Parathyroid adenoma (tissue), 2 donors: ENCODE measurements around the gene ADORA1.

ENCODE experiments used
- H2AFZ ChIP-seq: fragments of 300-600 bp; sonication (generic); one replicate; pipeline ENCODE4 v1.7.0; 2017; ENCODE audit warnings: antibody characterized with exemption, mild to moderate bottlenecking
- H3K27ac ChIP-seq: fragments of 300-600 bp; sonication (generic); one replicate; pipeline ENCODE4 v1.7.0; 2017
- H3K27me3 ChIP-seq: fragments of 300-600 bp; sonication (generic); one replicate; pipeline ENCODE4 v1.7.0; 2017; ENCODE audit warnings: low read length; ENCODE audit not compliant: control insufficient read depth, insufficient read depth
- H3K36me3 ChIP-seq: fragments of 300-600 bp; sonication (generic); one replicate; pipeline ENCODE4 v1.7.0; 2017; ENCODE audit warnings: low read length; ENCODE audit not compliant: control insufficient read depth, insufficient read depth
- H3K4me1 ChIP-seq: fragments of 300-600 bp; sonication (generic); one replicate; pipeline ENCODE4 v1.7.0; 2017; ENCODE audit warnings: control low read depth
- H3K4me2 ChIP-seq: fragments of 300-600 bp; sonication (generic); one replicate; pipeline ENCODE4 v1.7.0; 2017; ENCODE audit warnings: low read length
- H3K4me3 ChIP-seq: fragments of 300-600 bp; sonication (generic); one replicate; pipeline ENCODE4 v1.7.0; 2017; ENCODE audit warnings: low read depth, low read length
- H3K79me2 ChIP-seq: fragments of 300-600 bp; sonication (generic); one replicate; pipeline ENCODE4 v1.7.0; 2017; ENCODE audit warnings: control low read depth
- H3K9ac ChIP-seq: fragments of 300-600 bp; sonication (generic); one replicate; pipeline ENCODE4 v1.7.0; 2017; ENCODE audit warnings: mild to moderate bottlenecking
- H3K9me3 ChIP-seq: fragments of 300-600 bp; sonication (generic); one replicate; pipeline ENCODE4 v1.7.0; 2017; ENCODE audit warnings: low read length; ENCODE audit not compliant: control insufficient read depth
- CTCF ChIP-seq: fragments of 300-600 bp; sonication (generic); IDR thresholded peaks from one replicate; pipeline ENCODE4 v1.7.0; 2017; ENCODE audit warnings: antibody characterized with exemption, mild to moderate bottlenecking
- donor health status: primary hyperparathyroidism.

The ADORA1 gene

DNA sequence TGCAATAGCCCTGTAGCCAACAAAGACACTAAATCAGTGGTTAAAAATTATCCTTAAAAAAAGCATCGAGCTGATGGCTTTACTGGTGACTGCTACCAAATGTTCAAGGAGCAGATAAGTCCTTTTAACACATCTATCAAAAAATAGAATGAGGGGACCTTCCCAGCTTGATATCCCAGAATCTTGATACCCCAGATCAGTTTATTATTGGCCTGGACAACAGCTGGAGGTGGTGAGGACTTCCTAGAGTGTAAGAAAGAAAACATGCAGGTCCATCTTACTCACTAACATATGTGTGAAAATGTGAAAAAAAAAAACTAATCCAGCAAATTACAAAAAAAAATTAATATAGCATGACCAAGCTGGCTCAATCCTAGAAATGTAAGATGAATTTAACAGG, 80.7 kb downstream of the ADORA1 start:
- no peaks in the 10 kb centered on the region for H3K27me3 ChIP-seq
- TF ChIP-seq CTCF, result no peak
- H3K4me2 ChIP-seq, result no peak overlapping the region
- H3K79me2 ChIP-seq, result no peaks in the 10 kb centered on the region
- H3K36me3 ChIP-seq, result no peaks in the 10 kb centered on the region
- H3K9ac ChIP-seq, result no peak overlapping the region
- no peaks in the 10 kb centered on the region for H3K9me3 ChIP-seq
- no peak overlapping the region for H2AFZ ChIP-seq
- H3K4me1 ChIP-seq, result no peaks in the 10 kb centered on the region
- H3K4me3 ChIP-seq, result no peak overlapping the region
- H3K27ac ChIP-seq, result no peak overlapping the region

- no peak overlapping the region for H3K9ac ChIP-seq
- no peaks in the 10 kb centered on the region for H3K36me3 ChIP-seq
- no peak overlapping the region for H2AFZ ChIP-seq
- TF ChIP-seq CTCF, result no peak
- no peak overlapping the region for H3K27ac ChIP-seq
- H3K4me2 ChIP-seq, result no peak overlapping the region
- no peaks in the 10 kb centered on the region for H3K27me3 ChIP-seq
- H3K4me1 ChIP-seq, result no peaks in the 10 kb centered on the region
- H3K79me2 ChIP-seq, result no peaks in the 10 kb centered on the region
- no peak overlapping the region for H3K4me3 ChIP-seq
- no peaks in the 10 kb centered on the region for H3K9me3 ChIP-seq
These were observed 82.8 kb downstream of the ADORA1 start for GRCh38 chr1:203210350-203210749.

- Histone ChIP-seq H3K4me3 (no peak overlapping the region), H2AFZ (no peak overlapping the region), H3K79me2 (no peaks in the 10 kb centered on the region), H3K27me3 (no peaks in the 10 kb centered on the region), H3K4me1 (no peaks in the 10 kb centered on the region), H3K27ac (no peak overlapping the region), H3K9ac (no peak overlapping the region), H3K9me3 (no peaks in the 10 kb centered on the region), H3K36me3 (no peaks in the 10 kb centered on the region), H3K4me2 (no peak overlapping the region)
- TF ChIP-seq CTCF, result no peak
These were observed 83.5 kb downstream of the ADORA1 start for GRCh38 chr1:203210988-203211387.

DNA sequence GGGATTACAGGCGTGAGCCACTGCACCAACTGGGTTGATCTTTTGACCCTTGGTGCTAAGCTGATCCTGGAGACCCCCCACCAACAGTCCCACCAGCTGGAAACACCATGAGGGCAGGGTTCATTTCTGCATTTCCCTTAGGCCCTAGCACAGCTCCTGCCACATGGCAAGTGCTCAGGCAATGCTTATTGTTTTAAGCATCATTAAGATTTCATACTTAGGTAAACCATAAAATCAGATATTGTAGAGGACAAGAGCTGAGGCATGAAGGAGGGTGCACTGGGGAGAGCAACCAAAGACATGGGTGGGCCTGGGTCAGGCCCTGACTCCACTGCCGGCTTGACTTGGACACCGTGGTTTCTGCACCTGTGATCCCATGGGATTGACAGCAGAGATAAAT, 84.3 kb downstream of the ADORA1 start:
- no peak for TF ChIP-seq CTCF
- Histone ChIP-seq H3K79me2 (no peaks in the 10 kb centered on the region), H3K36me3 (no peaks in the 10 kb centered on the region), H3K9me3 (no peaks in the 10 kb centered on the region), H3K9ac (no peak overlapping the region), H3K27ac (no peak overlapping the region), H3K4me2 (no peak overlapping the region), H2AFZ (no peak overlapping the region), H3K27me3 (no peaks in the 10 kb centered on the region), H3K4me1 (no peaks in the 10 kb centered on the region), H3K4me3 (no peak overlapping the region)

DNA sequence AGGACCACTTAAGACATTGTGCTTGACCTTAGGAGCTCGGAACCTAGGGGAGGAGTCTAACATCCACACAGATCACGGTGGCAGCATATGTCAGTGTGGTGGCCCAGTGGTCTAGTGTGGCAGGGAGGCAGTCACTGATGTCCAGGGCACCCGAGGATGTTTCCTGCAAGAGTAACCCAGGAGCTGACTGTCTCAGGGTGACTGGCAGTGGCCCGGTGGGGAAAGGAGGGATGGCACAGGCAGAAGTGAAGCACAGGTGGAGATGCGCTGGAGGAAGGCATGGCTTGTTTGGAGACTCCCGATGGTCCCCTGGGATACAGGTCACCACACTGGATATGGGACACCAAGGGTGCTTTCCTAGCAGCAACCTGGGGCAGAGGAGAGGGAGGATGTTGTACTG, 85.6 kb downstream of the ADORA1 start:
- no peaks in the 10 kb centered on the region for H3K9me3 ChIP-seq
- no peaks in the 10 kb centered on the region for H3K79me2 ChIP-seq
- no peaks in the 10 kb centered on the region for H3K27me3 ChIP-seq
- H3K36me3 ChIP-seq, result no peaks in the 10 kb centered on the region
- no peak for TF ChIP-seq CTCF
- H3K9ac ChIP-seq, result no peak overlapping the region
- no peak overlapping the region for H3K4me3 ChIP-seq
- H2AFZ ChIP-seq, result no peak overlapping the region
- H3K4me1 ChIP-seq, result no peaks in the 10 kb centered on the region
- H3K27ac ChIP-seq, result no peak overlapping the region
- H3K4me2 ChIP-seq, result no peak overlapping the region
